Measurements from ENCODE around the gene MASP2. TPM values are rescaled to one million over a fixed set of nuclear protein-coding genes. Genes with fewer than 3 reads are reported as not detected.
A peak's percentile ranks its signal among the peaks of the same experiment; 100 is the strongest.

The MASP2 gene
- total and polyA plus RNA-seq, 10 of the 15 experiments (the other 5 are each of a cell fraction or from before 2014, with no cell fraction given): 0.04 to 0.21 (median 0.06) TPM; not detected in 7

- Histone ChIP-seq H3K27me3 (replicated peaks in 1 of 2; ENCODE audit: control insufficient read depth in 2 of 2, insufficient read depth in 2 of 2, low read length in 1 of 2) (no peaks in the 10 kb centered on the region), H3K4me2 (ENCODE audit: control insufficient read depth, insufficient read depth) (peak within 1 kb of the TSS; percentile 89), H3K9ac (ENCODE audit: control insufficient read depth, insufficient read depth, low read length) (peak within 1 kb of the TSS; percentile 79), H3K36me3 (ENCODE audit: control insufficient read depth in 2 of 2, insufficient read depth in 2 of 2, low read length in 1 of 2) (peaks cover 8 to 9% of the 10 kb centered on the region in 2 experiments), H2AFZ (ENCODE audit: control insufficient read depth, low read depth, low read length) (peak within 1 kb of the TSS; percentile 81), H3K79me2 (ENCODE audit: control insufficient read depth, insufficient read depth, low read length) (peaks cover 35% of the 10 kb centered on the region), H3K4me3 (peak within 1 kb of the TSS; percentile 95), H3K9me3 (replicated peaks; ENCODE audit: control insufficient read depth, insufficient read depth, low read length) (no peaks in the 10 kb centered on the region; the same call in 2 of the 3 replicates), H3K27ac (ENCODE audit: control insufficient read depth, insufficient read depth) (peak within 1 kb of the TSS; percentile 85), H3K4me1 (ENCODE audit: control insufficient read depth, insufficient read depth, low read length) (peaks cover 26% of the 10 kb centered on the region), H4K20me1 (ENCODE audit: control insufficient read depth, insufficient read depth) (no peaks in the 10 kb centered on the region)
- FAIRE-seq (peak; percentile 72), ATAC-seq (peak; percentile 94), DNase-seq (ENCODE audit: low read depth, low spot score) (peak; percentile 40)
- intact Hi-C loops (cut with micrococcal nuclease; ENCODE audit: unreplicated experiment) (loop anchor here (1.0 kb wide), 1 partner anchor 39 kb away; the partner anchor contains the start of gene EXOSC10), in situ Hi-C loops (cut with MboI) (no loop called here)
- BruUV-seq (replicated peaks): TSS peak; percentile 96
- ChIA-PET POLR2A (interaction anchor here (1.0 to 1.4 kb wide), 4 partner anchors 11 to 39 kb away, joined by 3 to 4 read pairs (median 3); no protein-coding TSS in a partner anchor), RAD21 (ENCODE audit: unreplicated experiment) (interaction anchor here (0.6 to 1.6 kb wide), 3 partner anchors 23 to 205 kb away, joined by 3 to 11 read pairs (median 3); no protein-coding TSS in a partner anchor), CTCF (interaction anchor here (1.1 to 5.1 kb wide), 4 partner anchors 11 to 182 kb away, joined by 3 to 36 read pairs (median 8); no protein-coding TSS in a partner anchor), SMC1A (ENCODE audit: uncharacterized antibody, unreplicated experiment) (interaction anchor here (0.7 to 3.8 kb wide), 5 partner anchors 13 to 181 kb away, joined by 3 to 25 read pairs (median 3); partner anchors contain the start of gene TARDBP)
- WGBS (ENCODE audit: insufficient coverage, insufficient replicate concordance, low lambda C conversion rate, missing lambda C conversion rate): under 1% methylated on average over 70 of the region's 83 CpGs
- TF ChIP-seq HSF1 (IDR thresholded peaks at IDR 0.05; ENCODE audit: low read depth, low read length): no peak
- TF ChIP-seq, protein P1, sequence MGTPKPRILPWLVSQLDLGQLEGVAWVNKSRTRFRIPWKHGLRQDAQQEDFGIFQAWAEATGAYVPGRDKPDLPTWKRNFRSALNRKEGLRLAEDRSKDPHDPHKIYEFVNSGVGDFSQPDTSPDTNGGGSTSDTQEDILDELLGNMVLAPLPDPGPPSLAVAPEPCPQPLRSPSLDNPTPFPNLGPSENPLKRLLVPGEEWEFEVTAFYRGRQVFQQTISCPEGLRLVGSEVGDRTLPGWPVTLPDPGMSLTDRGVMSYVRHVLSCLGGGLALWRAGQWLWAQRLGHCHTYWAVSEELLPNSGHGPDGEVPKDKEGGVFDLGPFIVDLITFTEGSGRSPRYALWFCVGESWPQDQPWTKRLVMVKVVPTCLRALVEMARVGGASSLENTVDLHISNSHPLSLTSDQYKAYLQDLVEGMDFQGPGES (IDR thresholded peaks at IDR 0.05): peak; percentile 71
- TF ChIP-seq, protein P2, sequence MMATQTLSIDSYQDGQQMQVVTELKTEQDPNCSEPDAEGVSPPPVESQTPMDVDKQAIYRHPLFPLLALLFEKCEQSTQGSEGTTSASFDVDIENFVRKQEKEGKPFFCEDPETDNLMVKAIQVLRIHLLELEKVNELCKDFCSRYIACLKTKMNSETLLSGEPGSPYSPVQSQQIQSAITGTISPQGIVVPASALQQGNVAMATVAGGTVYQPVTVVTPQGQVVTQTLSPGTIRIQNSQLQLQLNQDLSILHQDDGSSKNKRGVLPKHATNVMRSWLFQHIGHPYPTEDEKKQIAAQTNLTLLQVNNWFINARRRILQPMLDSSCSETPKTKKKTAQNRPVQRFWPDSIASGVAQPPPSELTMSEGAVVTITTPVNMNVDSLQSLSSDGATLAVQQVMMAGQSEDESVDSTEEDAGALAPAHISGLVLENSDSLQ (IDR thresholded peaks at IDR 0.05): no peak
- peak; percentile 42 for TF ChIP-seq FOS (IDR thresholded peaks at IDR 0.05; ENCODE audit: borderline replicate concordance, extremely low read depth, insufficient read length)
- no peak for TF ChIP-seq HDGF (IDR thresholded peaks at IDR 0.05)
- no peak for TF ChIP-seq RELB (IDR thresholded peaks at IDR 0.05; ENCODE audit: low read depth)
- no peak for TF ChIP-seq EED (IDR thresholded peaks at IDR 0.05; ENCODE audit: low read depth)
- TF ChIP-seq, protein P3, sequence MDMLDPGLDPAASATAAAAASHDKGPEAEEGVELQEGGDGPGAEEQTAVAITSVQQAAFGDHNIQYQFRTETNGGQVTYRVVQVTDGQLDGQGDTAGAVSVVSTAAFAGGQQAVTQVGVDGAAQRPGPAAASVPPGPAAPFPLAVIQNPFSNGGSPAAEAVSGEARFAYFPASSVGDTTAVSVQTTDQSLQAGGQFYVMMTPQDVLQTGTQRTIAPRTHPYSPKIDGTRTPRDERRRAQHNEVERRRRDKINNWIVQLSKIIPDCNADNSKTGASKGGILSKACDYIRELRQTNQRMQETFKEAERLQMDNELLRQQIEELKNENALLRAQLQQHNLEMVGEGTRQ (IDR thresholded peaks at IDR 0.05; ENCODE audit: borderline replicate concordance, low read depth, low read length): peak; percentile 53
- TF ChIP-seq SREBF2 (IDR thresholded peaks at IDR 0.05; ENCODE audit: low read length): no peak
- no peak for TF ChIP-seq CEBPB (IDR thresholded peaks at IDR 0.05; ENCODE audit: borderline replicate concordance in 1 of 2, low read depth in 2 of 2, low read length in 2 of 2)
- TF ChIP-seq ZBTB11 (CRISPR knock-in tag; IDR thresholded peaks at IDR 0.05): peak; percentile 50
These were observed 13.2 kb upstream of the MASP2 start, which contains the start of gene SRM for GRCh38 chr1:11059968-11060830. Gene SRM, minus strand, starts transcription at chr1:11060018. Its CDS starts 75 bp downstream, at chr1:11059943.

All from GM12878 (cell line).